Measurements from ENCODE around the gene SHCBP1L.

The SHCBP1L gene

DNA sequence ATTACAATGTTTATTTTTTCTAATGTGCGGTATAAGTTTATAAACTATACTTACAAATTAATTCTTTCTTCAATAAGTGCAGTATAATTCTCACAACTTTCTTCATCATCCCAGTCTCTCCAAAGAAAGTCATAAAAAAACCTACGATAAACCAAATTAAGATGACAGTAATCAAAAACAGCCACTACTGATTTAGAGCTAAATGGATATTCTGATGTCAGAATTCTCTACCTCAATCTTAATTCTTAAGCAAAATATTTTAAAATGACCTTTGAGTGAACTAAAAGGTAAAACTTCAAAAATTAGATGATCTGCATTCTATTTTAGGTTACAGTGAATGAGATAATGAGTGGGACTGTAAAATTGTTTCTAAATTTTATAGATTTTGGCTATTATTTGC is 13.6 kb downstream of the SHCBP1L start:
- Histone ChIP-seq H3K9me3 (ENCODE audit: insufficient read depth, low read length, severe bottlenecking) (peaks cover 4% of the 10 kb centered on the region), H3K9ac (ENCODE audit: low read depth, low read length) (no peak overlapping the region), H3K27me3 (ENCODE audit: insufficient read depth, low read length, poor library complexity) (no peaks in the 10 kb centered on the region), H3K4me2 (ENCODE audit: insufficient read depth, low read length) (no peak overlapping the region), H3K79me2 (ENCODE audit: insufficient read depth, low read length) (no peaks in the 10 kb centered on the region), H3K4me3 (ENCODE audit: low read depth in 1 of 2, low read length in 2 of 2) (no peak overlapping the region), H3K36me3 (ENCODE audit: insufficient read depth, low read length) (no peaks in the 10 kb centered on the region), H3K4me1 (ENCODE audit: insufficient read depth, low read length) (no peaks in the 10 kb centered on the region), H3K27ac (ENCODE audit: low read length) (no peak overlapping the region), H4K20me1 (ENCODE audit: insufficient read depth, low read length) (no peaks in the 10 kb centered on the region), H2AFZ (ENCODE audit: low read depth, low read length) (no peak overlapping the region)
- ATAC-seq (ENCODE audit: insufficient read depth, low read depth) (no peak), DNase-seq (no peak)
- no peak for TF ChIP-seq EZH2 (IDR thresholded peaks at IDR 0.05; ENCODE audit: borderline replicate concordance, low read depth, low read length, severe bottlenecking)
- TF ChIP-seq, protein P1, sequence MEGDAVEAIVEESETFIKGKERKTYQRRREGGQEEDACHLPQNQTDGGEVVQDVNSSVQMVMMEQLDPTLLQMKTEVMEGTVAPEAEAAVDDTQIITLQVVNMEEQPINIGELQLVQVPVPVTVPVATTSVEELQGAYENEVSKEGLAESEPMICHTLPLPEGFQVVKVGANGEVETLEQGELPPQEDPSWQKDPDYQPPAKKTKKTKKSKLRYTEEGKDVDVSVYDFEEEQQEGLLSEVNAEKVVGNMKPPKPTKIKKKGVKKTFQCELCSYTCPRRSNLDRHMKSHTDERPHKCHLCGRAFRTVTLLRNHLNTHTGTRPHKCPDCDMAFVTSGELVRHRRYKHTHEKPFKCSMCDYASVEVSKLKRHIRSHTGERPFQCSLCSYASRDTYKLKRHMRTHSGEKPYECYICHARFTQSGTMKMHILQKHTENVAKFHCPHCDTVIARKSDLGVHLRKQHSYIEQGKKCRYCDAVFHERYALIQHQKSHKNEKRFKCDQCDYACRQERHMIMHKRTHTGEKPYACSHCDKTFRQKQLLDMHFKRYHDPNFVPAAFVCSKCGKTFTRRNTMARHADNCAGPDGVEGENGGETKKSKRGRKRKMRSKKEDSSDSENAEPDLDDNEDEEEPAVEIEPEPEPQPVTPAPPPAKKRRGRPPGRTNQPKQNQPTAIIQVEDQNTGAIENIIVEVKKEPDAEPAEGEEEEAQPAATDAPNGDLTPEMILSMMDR (IDR thresholded peaks at IDR 0.05; ENCODE audit: borderline replicate concordance, extremely low read depth, low read length, poor library complexity, severe bottlenecking): no peak

DNA sequence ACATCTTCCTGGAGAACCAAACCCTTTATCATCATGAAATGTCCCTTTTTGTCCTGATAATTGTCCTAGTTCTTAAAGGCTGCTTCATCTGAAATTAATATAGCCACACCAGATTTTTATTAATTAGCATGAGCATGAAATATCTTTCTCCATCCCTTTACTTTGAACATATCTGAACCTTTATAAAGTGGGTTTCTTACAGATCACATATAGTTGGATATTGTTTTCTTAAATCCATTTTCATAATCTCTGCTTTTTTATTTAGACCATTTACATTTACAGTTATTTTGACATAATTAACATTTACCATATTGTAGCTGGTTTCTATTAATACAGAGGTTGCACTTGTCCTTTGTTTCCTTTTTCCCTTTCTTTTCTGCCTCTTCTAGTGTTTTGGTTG is 17.2 kb downstream of the SHCBP1L start:
- H3K9ac ChIP-seq (ENCODE audit: low read depth, low read length): no peak overlapping the region
- no peaks in the 10 kb centered on the region for H3K79me2 ChIP-seq (ENCODE audit: insufficient read depth, low read length)
- H3K4me3 ChIP-seq (ENCODE audit: low read depth in 1 of 2, low read length in 2 of 2): no peak overlapping the region
- H3K36me3 ChIP-seq (ENCODE audit: insufficient read depth, low read length): no peaks in the 10 kb centered on the region
- no peaks in the 10 kb centered on the region for H4K20me1 ChIP-seq (ENCODE audit: insufficient read depth, low read length)
- no peak for ATAC-seq (ENCODE audit: insufficient read depth, low read depth)
- H3K4me1 ChIP-seq (ENCODE audit: insufficient read depth, low read length): no peaks in the 10 kb centered on the region
- TF ChIP-seq, protein P1 (IDR thresholded peaks at IDR 0.05; ENCODE audit: borderline replicate concordance, extremely low read depth, low read length, poor library complexity, severe bottlenecking): no peak
- TF ChIP-seq EZH2 (IDR thresholded peaks at IDR 0.05; ENCODE audit: borderline replicate concordance, low read depth, low read length, severe bottlenecking): no peak
- no peak overlapping the region for H3K4me2 ChIP-seq (ENCODE audit: insufficient read depth, low read length)
- no peak overlapping the region for H3K27ac ChIP-seq (ENCODE audit: low read length)
- peaks cover 4% of the 10 kb centered on the region for H3K9me3 ChIP-seq (ENCODE audit: insufficient read depth, low read length, severe bottlenecking)
- no peak overlapping the region for H2AFZ ChIP-seq (ENCODE audit: low read depth, low read length)
- DNase-seq: no peak
- H3K27me3 ChIP-seq (ENCODE audit: insufficient read depth, low read length, poor library complexity): no peaks in the 10 kb centered on the region

DNA sequence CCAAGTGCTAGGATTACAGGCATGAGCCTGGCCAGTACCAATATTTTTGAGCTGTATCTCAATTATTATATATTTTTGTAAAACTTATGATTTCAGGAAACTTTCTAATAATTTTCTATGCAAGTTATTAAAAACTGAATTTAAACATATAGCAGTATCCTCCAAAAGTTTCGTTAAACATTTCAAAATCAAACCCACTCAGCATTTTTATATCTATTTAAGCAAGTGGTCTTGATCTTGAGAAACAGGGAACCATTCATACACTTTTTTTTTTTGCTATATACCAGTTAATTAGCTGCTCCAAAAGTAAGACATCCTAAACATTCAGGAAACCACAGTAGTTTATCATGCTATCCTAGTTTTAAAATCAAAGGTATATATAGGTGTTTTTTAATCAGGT is 22.0 kb downstream of the SHCBP1L start:
- no peak overlapping the region for H3K4me2 ChIP-seq (ENCODE audit: insufficient read depth, low read length)
- H3K4me1 ChIP-seq (ENCODE audit: insufficient read depth, low read length): no peaks in the 10 kb centered on the region
- DNase-seq (no peak), ATAC-seq (ENCODE audit: insufficient read depth, low read depth) (no peak)
- no peaks in the 10 kb centered on the region for H3K36me3 ChIP-seq (ENCODE audit: insufficient read depth, low read length)
- H3K79me2 ChIP-seq (ENCODE audit: insufficient read depth, low read length): no peaks in the 10 kb centered on the region
- no peak overlapping the region for H3K4me3 ChIP-seq (ENCODE audit: low read depth in 1 of 2, low read length in 2 of 2)
- H3K9ac ChIP-seq (ENCODE audit: low read depth, low read length): no peak overlapping the region
- TF ChIP-seq EZH2 (IDR thresholded peaks at IDR 0.05; ENCODE audit: borderline replicate concordance, low read depth, low read length, severe bottlenecking): no peak
- TF ChIP-seq, protein P1 (IDR thresholded peaks at IDR 0.05; ENCODE audit: borderline replicate concordance, extremely low read depth, low read length, poor library complexity, severe bottlenecking): no peak
- H3K9me3 ChIP-seq (ENCODE audit: insufficient read depth, low read length, severe bottlenecking): peaks cover 4% of the 10 kb centered on the region
- no peaks in the 10 kb centered on the region for H3K27me3 ChIP-seq (ENCODE audit: insufficient read depth, low read length, poor library complexity)
- H3K27ac ChIP-seq (ENCODE audit: low read length): no peak overlapping the region
- H2AFZ ChIP-seq (ENCODE audit: low read depth, low read length): no peak overlapping the region
- no peaks in the 10 kb centered on the region for H4K20me1 ChIP-seq (ENCODE audit: insufficient read depth, low read length)
